ENCODE results near the gene HSD17B1. TPM values are rescaled to one million over a fixed set of nuclear protein-coding genes. Genes with fewer than 3 reads are reported as not detected.
A peak's percentile ranks its signal among the peaks of the same experiment; 100 is the strongest.

HSD17B1 gene
- total RNA-seq, 1 experiment from 2014 or later: 1.0 TPM

DNA sequence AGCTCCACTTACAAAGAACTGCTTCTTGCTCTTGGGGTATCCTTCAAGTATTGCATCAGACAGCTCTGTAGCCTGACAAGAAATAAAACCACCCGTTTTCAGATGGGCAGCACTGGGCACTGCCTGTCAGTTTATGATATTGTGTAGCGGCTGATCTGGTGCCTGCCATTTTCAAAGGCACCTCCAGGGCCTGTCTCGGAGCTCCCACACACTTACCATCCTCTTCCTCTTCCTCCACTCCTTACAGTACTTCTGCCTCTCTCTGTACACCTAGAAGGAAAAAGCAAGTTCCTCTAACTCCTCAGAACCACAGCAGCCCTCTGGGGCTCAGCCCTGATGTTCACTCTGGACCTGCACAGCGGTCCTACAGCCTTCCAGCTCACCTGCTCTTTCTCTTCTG, 20.4 kb downstream of the HSD17B1 start:
- no TSS peak for BruUV-seq (replicated peaks)
- no peaks in the 10 kb centered on the region for H3K9me3 Mint-ChIP-seq (ENCODE audit: low read depth, unreplicated experiment)
- no peak for DNase-seq
- intact Hi-C loops (cut with micrococcal nuclease; ENCODE audit: unreplicated experiment): no loop called here
- H3K4me1 Mint-ChIP-seq (ENCODE audit: low read depth, unreplicated experiment): peaks cover 36% of the 10 kb centered on the region
- H3K4me3 Mint-ChIP-seq (ENCODE audit: low read depth, unreplicated experiment): no peak overlapping the region
- no peaks in the 10 kb centered on the region for H3K27me3 Mint-ChIP-seq (ENCODE audit: unreplicated experiment)
- peaks cover 88% of the 10 kb centered on the region for H3K36me3 Mint-ChIP-seq (ENCODE audit: insufficient read depth, unreplicated experiment)
- H3K27ac Mint-ChIP-seq (ENCODE audit: unreplicated experiment): no peak overlapping the region
- TF ChIP-seq, protein P1, sequence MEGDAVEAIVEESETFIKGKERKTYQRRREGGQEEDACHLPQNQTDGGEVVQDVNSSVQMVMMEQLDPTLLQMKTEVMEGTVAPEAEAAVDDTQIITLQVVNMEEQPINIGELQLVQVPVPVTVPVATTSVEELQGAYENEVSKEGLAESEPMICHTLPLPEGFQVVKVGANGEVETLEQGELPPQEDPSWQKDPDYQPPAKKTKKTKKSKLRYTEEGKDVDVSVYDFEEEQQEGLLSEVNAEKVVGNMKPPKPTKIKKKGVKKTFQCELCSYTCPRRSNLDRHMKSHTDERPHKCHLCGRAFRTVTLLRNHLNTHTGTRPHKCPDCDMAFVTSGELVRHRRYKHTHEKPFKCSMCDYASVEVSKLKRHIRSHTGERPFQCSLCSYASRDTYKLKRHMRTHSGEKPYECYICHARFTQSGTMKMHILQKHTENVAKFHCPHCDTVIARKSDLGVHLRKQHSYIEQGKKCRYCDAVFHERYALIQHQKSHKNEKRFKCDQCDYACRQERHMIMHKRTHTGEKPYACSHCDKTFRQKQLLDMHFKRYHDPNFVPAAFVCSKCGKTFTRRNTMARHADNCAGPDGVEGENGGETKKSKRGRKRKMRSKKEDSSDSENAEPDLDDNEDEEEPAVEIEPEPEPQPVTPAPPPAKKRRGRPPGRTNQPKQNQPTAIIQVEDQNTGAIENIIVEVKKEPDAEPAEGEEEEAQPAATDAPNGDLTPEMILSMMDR (IDR thresholded peaks at IDR 0.05; ENCODE audit: unreplicated experiment): no peak
- CTCF ChIA-PET: no interaction called here

DNA sequence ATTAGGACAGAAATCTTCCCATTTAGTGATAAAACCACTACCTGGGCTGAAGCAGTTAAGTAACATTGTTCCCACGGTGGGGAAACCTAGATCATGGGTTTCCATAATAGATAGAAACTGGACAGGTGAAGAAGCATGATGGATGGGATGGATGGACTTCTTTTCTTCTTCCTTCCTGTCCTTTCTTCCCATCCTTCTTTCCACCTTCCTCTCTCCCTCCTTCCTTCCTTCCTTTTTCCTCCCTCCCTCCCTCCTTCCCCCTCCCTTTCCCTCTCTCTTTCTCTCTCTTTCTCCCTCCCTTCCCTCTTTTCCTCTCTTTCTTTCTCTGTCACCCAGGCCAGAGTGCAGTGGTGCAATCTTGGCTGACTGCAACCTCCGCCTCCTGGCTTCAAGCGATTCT, 21.7 kb downstream of the HSD17B1 start:
- intact Hi-C loops (cut with micrococcal nuclease; ENCODE audit: unreplicated experiment): no loop called here
- TF ChIP-seq, protein P1 (IDR thresholded peaks at IDR 0.05; ENCODE audit: unreplicated experiment): no peak
- H3K27ac Mint-ChIP-seq (ENCODE audit: unreplicated experiment): no peak overlapping the region

DNA sequence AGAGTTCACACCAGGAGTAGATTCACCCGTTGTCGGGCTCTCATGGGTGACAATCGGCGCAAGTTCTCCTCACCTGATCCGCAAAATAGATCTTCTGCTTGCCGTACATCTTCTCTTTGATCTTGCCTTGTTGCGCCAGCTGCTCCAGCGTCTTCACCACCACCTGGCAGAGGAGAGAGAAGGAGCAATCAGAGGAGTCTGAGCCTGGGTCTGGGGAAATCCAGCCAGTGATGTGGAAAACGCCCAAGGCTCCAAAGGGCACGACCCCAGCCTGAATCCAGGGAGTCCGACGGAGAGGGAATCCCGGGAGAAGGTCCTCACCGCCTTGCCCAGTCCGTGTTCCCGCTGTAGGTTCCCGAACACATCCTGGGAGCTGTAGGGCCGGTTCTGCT, 24.4 kb downstream of the HSD17B1 start:
- intact Hi-C loops (cut with micrococcal nuclease; ENCODE audit: unreplicated experiment): loop anchor here (5.0 kb wide), 1 partner anchor 100 kb away; the partner anchor contains the start of gene PLEKHH3
- TF ChIP-seq, protein P1 (IDR thresholded peaks at IDR 0.05; ENCODE audit: unreplicated experiment): no peak

More for the DNA sequence above, 21.7 kb downstream of the HSD17B1 start:
- Mint-ChIP-seq H3K4me1 (ENCODE audit: low read depth, unreplicated experiment) (peaks cover 41% of the 10 kb centered on the region), H3K4me3 (ENCODE audit: low read depth, unreplicated experiment) (no peak overlapping the region), H3K9me3 (ENCODE audit: low read depth, unreplicated experiment) (no peaks in the 10 kb centered on the region), H3K27me3 (ENCODE audit: unreplicated experiment) (no peaks in the 10 kb centered on the region), H3K36me3 (ENCODE audit: insufficient read depth, unreplicated experiment) (peaks cover 85% of the 10 kb centered on the region)
- BruUV-seq (replicated peaks): no TSS peak
- CTCF ChIA-PET: no interaction called here
- DNase-seq: no peak

GRCh38 chr17:42577532-42578281, 25.0 kb downstream of the HSD17B1 start, which contains the start of gene PSMC3IP:
Gene PSMC3IP (minus strand): TSS chr17:42577729. CDS start chr17:42577686, 43 bp downstream.
- H3K36me3 Mint-ChIP-seq (ENCODE audit: insufficient read depth, unreplicated experiment): peaks cover 86% of the 10 kb centered on the region

More for the DNA sequence above, 24.4 kb downstream of the HSD17B1 start:
- H3K4me3 Mint-ChIP-seq (ENCODE audit: low read depth, unreplicated experiment): peak overlapping the region; percentile 82
- CTCF ChIA-PET: interaction anchor here (0.6 to 2.7 kb wide), 14 partner anchors 10 to 1623 kb away, joined by 3 to 66 read pairs (median 7); partner anchors contain the start of genes ATXN7L3, BECN1, MLX and PLEKHH3
- DNase-seq: no peak
- peak overlapping the region; percentile 75 for H3K27ac Mint-ChIP-seq (ENCODE audit: unreplicated experiment)
- BruUV-seq (replicated peaks): no TSS peak
- H3K4me1 Mint-ChIP-seq (ENCODE audit: low read depth, unreplicated experiment): peaks cover 46% of the 10 kb centered on the region
- H3K27me3 Mint-ChIP-seq (ENCODE audit: unreplicated experiment): no peaks in the 10 kb centered on the region
- H3K9me3 Mint-ChIP-seq (ENCODE audit: low read depth, unreplicated experiment): no peaks in the 10 kb centered on the region
- peaks cover 84% of the 10 kb centered on the region for H3K36me3 Mint-ChIP-seq (ENCODE audit: insufficient read depth, unreplicated experiment)

More at GRCh38 chr17:42577532-42578281, 25.0 kb downstream of the HSD17B1 start, which contains the start of gene PSMC3IP:
- Mint-ChIP-seq H3K4me1 (ENCODE audit: low read depth, unreplicated experiment) (peaks cover 46% of the 10 kb centered on the region), H3K27me3 (ENCODE audit: unreplicated experiment) (no peaks in the 10 kb centered on the region), H3K9me3 (ENCODE audit: low read depth, unreplicated experiment) (no peaks in the 10 kb centered on the region), H3K4me3 (ENCODE audit: low read depth, unreplicated experiment) (peak within 1 kb of the TSS; percentile 82), H3K27ac (ENCODE audit: unreplicated experiment) (peak within 1 kb of the TSS; percentile 75)
- CTCF ChIA-PET: interaction anchor here (0.5 to 2.7 kb wide), 36 partner anchors 8 to 1622 kb away, joined by 3 to 66 read pairs (median 4); partner anchors contain the start of genes ATXN7L3, BECN1, CNTD1 and CNTNAP1
- DNase-seq: peak; percentile 98
- TSS peak; percentile 69 for BruUV-seq (replicated peaks)
- intact Hi-C loops (cut with micrococcal nuclease; ENCODE audit: unreplicated experiment): loop anchor here (1.0 to 5.0 kb wide), 2 partner anchors 100 to 186 kb away; partner anchors contain the start of gene PLEKHH3
- TF ChIP-seq, protein P1 (IDR thresholded peaks at IDR 0.05; ENCODE audit: unreplicated experiment): peak; percentile 54
